Natural killer cell treated with Interleukin-12 subunit alpha and Interleukin-12 subunit beta and Interleukin-15 and Interleukin-18, amount 100 ng/mL, for 72 hours (primary cell): ENCODE measurements around the gene CAPZB. TPM values are rescaled to one million over a fixed set of nuclear protein-coding genes. Genes with fewer than 3 reads are reported as not detected.
"Not testable (repeated sequence)": the region's sequence is repeated elsewhere in the genome, so short reads cannot be mapped to it uniquely, and the experiment has no call there.

Source experiments
- ATAC-seq, 2 donors: fragments of 150-1000 bp; cut with Tn5 transposase in 1 of 2; sonication (Bioruptor Pico), chemical (Tn5 transposase) in 1 of 2; 2 replicates each; pipeline ENCODE4 v1.10.0; 2021
- DNase-seq: peaks from one replicate; pipeline ENCODE4 v3.0.0; 2022; ENCODE audit warnings: low spot score
- H3K27ac Mint-ChIP-seq, 2 donors: 1 replicate in 1 of 2; 2 replicates in 1 of 2; pipeline ENCODE4 v1.8.0; 2022; ENCODE audit warnings: mixed read lengths in 2 of 2, mild to moderate bottlenecking in 1 of 2, moderate library complexity in 1 of 2
- H3K27me3 Mint-ChIP-seq, 2 donors: 1 replicate in 1 of 2; 2 replicates in 1 of 2; pipeline ENCODE4 v1.8.0; 2022; ENCODE audit warnings: mixed read lengths in 2 of 2
- H3K36me3 Mint-ChIP-seq: one replicate; pipeline ENCODE4 v1.8.0; 2022; ENCODE audit warnings: mixed read lengths
- H3K4me1 Mint-ChIP-seq, 2 donors: 1 replicate in 1 of 2; 2 replicates in 1 of 2; pipeline ENCODE4 v1.8.0; 2022; ENCODE audit warnings: low read depth in 2 of 2, mixed read lengths in 2 of 2, mild to moderate bottlenecking in 1 of 2
- H3K4me3 Mint-ChIP-seq: one replicate; pipeline ENCODE4 v1.8.0; 2022; ENCODE audit warnings: mixed read lengths
- H3K9me3 Mint-ChIP-seq: 2 replicates; pipeline ENCODE4 v1.8.0; 2022; ENCODE audit warnings: mixed read lengths
- total RNA-seq, 2 donors: library from RNA; stranded (reverse); gene quantifications; one replicate each; pipeline ENCODE4 v1.2.3, GENCODE V29; 2022

Gene CAPZB
- total RNA-seq, 2 donors from 2014 or later = 270 to 359 TPM

GRCh38 chr1:19313636-19313959 is 171.7 kb downstream of the CAPZB start:
- H3K27me3 Mint-ChIP-seq = no peaks in the 10 kb centered on the region
- DNase-seq (no peak), ATAC-seq (no peak)
- no peaks in the 10 kb centered on the region for H3K9me3 Mint-ChIP-seq
- no peaks in the 10 kb centered on the region for H3K36me3 Mint-ChIP-seq
- peaks cover 30 to 36% of the 10 kb centered on the region in 2 donors for H3K4me1 Mint-ChIP-seq
- H3K27ac Mint-ChIP-seq = peak overlapping the region; percentile 9 to 70
- peak overlapping the region; percentile 92 for H3K4me3 Mint-ChIP-seq

- Mint-ChIP-seq H3K4me1 (peaks cover 27 to 36% of the 10 kb centered on the region in 2 donors), H3K27me3 (no peaks in the 10 kb centered on the region), H3K27ac (peak overlapping the region; percentile 9 to 70), H3K9me3 (no peaks in the 10 kb centered on the region), H3K36me3 (no peaks in the 10 kb centered on the region), H3K4me3 (peak overlapping the region; percentile 92)
- ATAC-seq (peak in 1 of 2 donors; percentile 39), DNase-seq (no peak)
Observed at GRCh38 chr1:19312782-19313635, 172.3 kb downstream of the CAPZB start.

- H3K4me1 Mint-ChIP-seq = peaks cover 33 to 36% of the 10 kb centered on the region in 2 donors
- no peaks in the 10 kb centered on the region for H3K27me3 Mint-ChIP-seq
Observed at GRCh38 chr1:19311931-19312781, 173.2 kb downstream of the CAPZB start, which contains the start of the genes AKR7A2 and SLC66A1. AKR7A2 (minus strand) TSS chr1:19312144; CDS start chr1:19312124, 20 bp downstream. SLC66A1 (plus strand) TSS chr1:19312326; CDS start chr1:19317678, 5,352 bp downstream.

GRCh38 chr1:19311503-19311930 is 173.8 kb downstream of the CAPZB start:
- no peaks in the 10 kb centered on the region for H3K9me3 Mint-ChIP-seq
- H3K27ac Mint-ChIP-seq = peak overlapping the region; percentile 52 to 84
- H3K36me3 Mint-ChIP-seq = no peaks in the 10 kb centered on the region
- ATAC-seq (peak in 1 of 2 donors; percentile 34), DNase-seq (no peak)
- peaks cover 33 to 36% of the 10 kb centered on the region in 2 donors for H3K4me1 Mint-ChIP-seq
- H3K4me3 Mint-ChIP-seq = peak overlapping the region; percentile 92
- no peaks in the 10 kb centered on the region for H3K27me3 Mint-ChIP-seq

More at GRCh38 chr1:19311931-19312781, 173.2 kb downstream of the CAPZB start, which contains the start of the genes AKR7A2 and SLC66A1:
- ATAC-seq (peak; percentile 97 to 98), DNase-seq (peak; percentile 97)
- peak within 1 kb of the TSS; percentile 52 to 84 for H3K27ac Mint-ChIP-seq
- H3K36me3 Mint-ChIP-seq = no peaks in the 10 kb centered on the region
- no peaks in the 10 kb centered on the region for H3K9me3 Mint-ChIP-seq
- H3K4me3 Mint-ChIP-seq = peak within 1 kb of the TSS; percentile 92

GRCh38 chr1:19310720-19311502 is 174.4 kb downstream of the CAPZB start:
- Mint-ChIP-seq H3K36me3 (no peaks in the 10 kb centered on the region), H3K4me1 (peaks cover 30 to 33% of the 10 kb centered on the region in 2 donors), H3K4me3 (peak overlapping the region; percentile 92), H3K27ac (peak overlapping the region; percentile 52 to 84), H3K9me3 (no peaks in the 10 kb centered on the region), H3K27me3 (no peaks in the 10 kb centered on the region)
- no peak for ATAC-seq
- no peak for DNase-seq

- Mint-ChIP-seq H3K9me3 (no peaks in the 10 kb centered on the region), H3K27me3 (no peaks in the 10 kb centered on the region), H3K4me1 (peaks cover 25 to 28% of the 10 kb centered on the region in 2 donors), H3K36me3 (peaks cover 6% of the 10 kb centered on the region), H3K27ac (no peak overlapping the region), H3K4me3 (peak overlapping the region; percentile 92)
- no peak for DNase-seq
- ATAC-seq = no peak
Observed at GRCh38 chr1:19310061-19310460, 175.3 kb downstream of the CAPZB start.

- peak overlapping the region; percentile 52 for H3K4me3 Mint-ChIP-seq
- no peak for ATAC-seq
- H3K4me1 Mint-ChIP-seq = peaks cover 25 to 28% of the 10 kb centered on the region in 2 donors
- H3K27ac Mint-ChIP-seq = peak overlapping the region in 1 of 2 donors; percentile 26
- H3K36me3 Mint-ChIP-seq = peaks cover 11% of the 10 kb centered on the region
- H3K9me3 Mint-ChIP-seq = no peaks in the 10 kb centered on the region
- no peaks in the 10 kb centered on the region for H3K27me3 Mint-ChIP-seq
- DNase-seq = no peak
Observed at GRCh38 chr1:19309123-19309813, 176.1 kb downstream of the CAPZB start.

GRCh38 chr1:19308509-19308907 is 176.8 kb downstream of the CAPZB start:
- peaks cover 24 to 26% of the 10 kb centered on the region in 2 donors for H3K4me1 Mint-ChIP-seq
- H3K36me3 Mint-ChIP-seq = peaks cover 14% of the 10 kb centered on the region
- H3K27ac Mint-ChIP-seq = peak overlapping the region in 1 of 2 donors; percentile 26
- no peaks in the 10 kb centered on the region for H3K9me3 Mint-ChIP-seq
- H3K27me3 Mint-ChIP-seq = no peaks in the 10 kb centered on the region
- H3K4me3 Mint-ChIP-seq = no peak overlapping the region
- ATAC-seq = no peak
- DNase-seq = no peak

GRCh38 chr1:19307794-19308508 is 177.4 kb downstream of the CAPZB start:
- no peak for ATAC-seq
- Mint-ChIP-seq H3K36me3 (peaks cover 16% of the 10 kb centered on the region), H3K4me3 (no peak overlapping the region), H3K4me1 (peaks cover 18 to 21% of the 10 kb centered on the region in 2 donors), H3K27me3 (no peaks in the 10 kb centered on the region), H3K9me3 (no peaks in the 10 kb centered on the region), H3K27ac (no peak overlapping the region)
- DNase-seq = no peak

GRCh38 chr1:19306941-19307340 is 178.4 kb downstream of the CAPZB start:
- Mint-ChIP-seq H3K27ac (no peak overlapping the region), H3K36me3 (peaks cover 16% of the 10 kb centered on the region), H3K4me1 (peaks cover 16 to 18% of the 10 kb centered on the region in 2 donors), H3K27me3 (no peaks in the 10 kb centered on the region), H3K4me3 (no peak overlapping the region), H3K9me3 (no peaks in the 10 kb centered on the region)
- DNase-seq (peak; percentile 54), ATAC-seq (no peak)

GRCh38 chr1:19305880-19306279 is 179.5 kb downstream of the CAPZB start:
- ATAC-seq = peak; percentile 14 to 49
- Mint-ChIP-seq H3K36me3 (peaks cover 16% of the 10 kb centered on the region), H3K27me3 (no peaks in the 10 kb centered on the region), H3K4me1 (peaks cover 10 to 13% of the 10 kb centered on the region in 2 donors), H3K9me3 (no peaks in the 10 kb centered on the region), H3K4me3 (no peak overlapping the region), H3K27ac (no peak overlapping the region)
- no peak for DNase-seq

- not testable (repeated sequence) for DNase-seq, H3K9me3 Mint-ChIP-seq, ATAC-seq, H3K27me3 Mint-ChIP-seq, H3K4me3 Mint-ChIP-seq, H3K4me1 Mint-ChIP-seq, H3K27ac Mint-ChIP-seq
- peaks cover 16% of the 10 kb centered on the region for H3K36me3 Mint-ChIP-seq
Observed at GRCh38 chr1:19304081-19304480, 181.3 kb downstream of the CAPZB start.
